Activated CD4-positive, alpha-beta T cell treated with anti-CD3 and anti-CD28 coated beads for 4 hours (primary cell): ENCODE data around the gene FOXC1.

Experiments used
- DNase-seq, 2 donors: peaks; one replicate each; pipeline ENCODE4 v3.0.0-alpha.2; 2020

Gene FOXC1

GRCh38 chr6:1645466-1646185 lies 35.9 kb downstream of the FOXC1 start:
- DNase-seq: no peak

GRCh38 chr6:1651362-1651761 lies 41.6 kb downstream of the FOXC1 start:
- DNase-seq: no peak

- no peak for DNase-seq
Observed at GRCh38 chr6:1652842-1653241, 43.1 kb downstream of the FOXC1 start.

GRCh38 chr6:1654054-1654453 lies 44.3 kb downstream of the FOXC1 start:
- DNase-seq: no peak

- no peak for DNase-seq
Observed at GRCh38 chr6:1657116-1657770, 47.5 kb downstream of the FOXC1 start.

- no peak for DNase-seq
Observed at GRCh38 chr6:1657771-1658165, 48.1 kb downstream of the FOXC1 start.

- DNase-seq: no peak
Observed at GRCh38 chr6:1658212-1659005, 48.7 kb downstream of the FOXC1 start.

GRCh38 chr6:1659816-1660215 lies 50.1 kb downstream of the FOXC1 start:
- DNase-seq: no peak

- DNase-seq: no peak
Observed at GRCh38 chr6:1662534-1662933, 52.8 kb downstream of the FOXC1 start.
